Left kidney (tissue), 2 donors: Measurements from ENCODE around the gene KLC1. TPM values are rescaled to one million over a fixed set of nuclear protein-coding genes. Genes with fewer than 3 reads are reported as not detected.

Source experiments
- DNase-seq: peaks from one replicate; pipeline ENCODE4 v3.0.0-alpha.2; 2013
- polyA plus RNA-seq: library from polyadenylated mRNA; unstranded; fragments of 120-200 nt; gene quantifications from one replicate; pipeline ENCODE4 v1.2.1, GENCODE V29; 2013; ENCODE audit not compliant: insufficient read length

The KLC1 gene
- polyA plus RNA-seq, 1 donor: 138 TPM

DNA sequence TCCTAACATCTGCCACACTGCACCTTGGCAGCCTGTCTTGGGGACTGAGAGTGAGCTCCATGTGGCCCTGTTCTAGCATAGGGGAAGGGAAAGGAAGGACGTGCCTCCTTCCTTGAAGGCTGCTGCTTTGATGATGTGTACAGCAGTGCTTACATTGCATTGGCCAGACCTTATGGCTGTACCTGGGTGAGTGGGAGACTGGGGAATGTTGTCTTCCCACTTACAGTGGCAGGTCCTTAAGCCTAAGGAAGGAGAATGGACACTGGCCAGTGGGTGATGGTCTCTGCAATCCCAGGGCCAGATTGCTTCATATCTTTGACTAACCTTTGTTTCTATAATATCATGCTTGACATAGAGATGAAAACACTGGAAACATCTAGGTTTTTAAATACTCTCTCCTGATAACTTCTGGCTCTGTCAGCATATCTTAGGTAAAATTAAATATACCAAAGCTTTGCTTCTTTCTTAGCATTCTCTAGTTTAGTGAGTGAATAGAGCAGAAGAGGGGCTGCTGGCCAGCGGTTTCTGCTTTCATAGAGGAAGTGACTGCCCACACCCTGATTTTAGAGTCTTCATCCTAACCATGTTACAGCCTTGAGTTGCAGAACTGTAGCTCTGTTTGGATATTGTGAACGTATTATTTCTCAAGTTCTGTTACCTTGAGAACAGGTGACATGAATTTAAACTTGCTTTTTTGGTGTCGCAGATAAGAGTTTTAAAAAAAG, 27.2 kb downstream of the KLC1 start:
- no peak for DNase-seq

DNA sequence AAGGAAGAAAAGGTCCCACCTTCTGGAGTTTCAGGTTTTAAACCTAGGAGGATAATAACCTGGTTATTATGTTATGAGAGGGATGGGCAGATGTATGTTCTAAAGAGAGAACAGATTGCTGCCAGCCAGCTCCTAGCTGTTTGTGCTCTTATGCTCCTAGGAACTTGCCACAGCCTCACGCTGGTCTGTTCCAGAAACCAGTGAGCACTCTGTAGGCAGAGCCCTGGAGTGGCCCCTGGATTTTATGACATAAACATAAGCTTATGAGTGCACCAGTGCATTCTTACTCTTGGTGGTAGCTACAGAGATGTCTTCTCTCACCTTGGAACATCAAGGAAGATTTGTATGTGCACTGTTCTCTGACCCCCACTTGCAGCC, 27.7 kb downstream of the KLC1 start:
- DNase-seq: no peak

DNA sequence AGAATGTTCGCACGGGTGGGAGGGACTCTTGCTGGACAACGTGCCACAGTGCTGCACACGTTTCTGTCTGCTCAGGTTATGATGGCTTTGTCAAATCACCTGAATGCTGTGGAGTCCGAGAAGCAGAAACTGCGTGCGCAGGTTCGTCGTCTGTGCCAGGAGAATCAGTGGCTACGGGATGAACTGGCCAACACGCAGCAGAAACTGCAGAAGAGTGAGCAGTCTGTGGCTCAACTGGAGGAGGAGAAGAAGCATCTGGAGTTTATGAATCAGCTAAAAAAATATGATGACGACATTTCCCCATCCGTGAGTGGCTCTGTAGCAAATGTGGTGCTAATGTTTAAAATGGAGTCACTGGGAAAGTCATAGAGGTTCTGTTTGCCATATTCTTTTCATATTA, 28.5 kb downstream of the KLC1 start:
- DNase-seq: no peak

DNA sequence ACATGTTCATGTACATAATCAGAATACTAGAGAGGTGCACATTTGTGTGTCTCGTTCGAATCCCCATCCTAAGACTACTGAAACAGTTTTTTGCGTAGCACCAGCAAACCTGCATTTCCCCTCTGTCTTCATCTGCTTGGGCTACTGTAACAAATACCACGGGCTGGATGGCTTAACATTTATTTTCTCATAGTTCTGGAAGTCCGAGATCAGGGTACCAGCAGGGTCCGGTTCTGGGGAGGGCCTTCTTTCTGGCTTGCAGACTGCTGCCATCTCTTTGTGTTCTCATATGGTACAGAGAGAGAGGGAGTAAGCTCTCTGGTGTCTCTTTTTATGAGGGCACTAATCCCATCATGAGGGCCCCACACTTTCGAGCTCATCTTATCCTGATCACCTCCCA, 30.6 kb downstream of the KLC1 start:
- DNase-seq: no peak

DNA sequence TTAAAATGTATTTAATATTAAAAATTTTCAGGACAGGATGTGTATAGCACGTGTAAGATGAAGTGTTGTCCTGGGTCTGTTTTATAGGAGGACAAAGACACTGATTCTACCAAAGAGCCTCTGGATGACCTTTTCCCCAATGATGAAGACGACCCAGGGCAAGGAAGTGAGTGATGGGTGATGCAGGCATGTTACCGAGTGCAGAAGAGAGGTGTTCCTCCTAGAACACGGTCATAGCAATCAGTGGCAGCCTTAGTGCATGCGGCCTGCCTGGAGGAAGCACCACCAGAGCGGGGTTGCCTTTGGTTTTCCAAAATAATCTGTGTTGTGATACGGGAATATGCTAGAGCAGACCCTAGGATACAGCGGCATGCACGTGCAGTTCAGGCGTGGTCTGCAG, 33.0 kb downstream of the KLC1 start:
- DNase-seq: no peak

DNA sequence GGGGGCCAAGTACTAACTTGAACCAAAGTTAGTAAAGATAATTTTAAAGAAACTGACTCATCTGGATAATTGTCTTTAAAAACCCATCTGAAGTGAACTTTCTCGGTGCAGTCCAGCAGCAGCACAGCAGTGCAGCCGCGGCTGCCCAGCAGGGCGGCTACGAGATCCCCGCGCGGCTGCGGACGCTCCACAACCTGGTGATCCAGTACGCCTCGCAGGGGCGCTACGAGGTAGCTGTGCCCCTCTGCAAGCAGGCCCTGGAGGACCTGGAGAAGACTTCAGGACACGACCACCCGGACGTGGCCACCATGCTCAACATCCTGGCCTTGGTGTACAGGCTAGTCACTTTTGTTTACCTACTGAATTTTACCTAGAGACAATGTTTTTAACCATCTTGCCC, 33.6 kb downstream of the KLC1 start:
- no peak for DNase-seq

DNA sequence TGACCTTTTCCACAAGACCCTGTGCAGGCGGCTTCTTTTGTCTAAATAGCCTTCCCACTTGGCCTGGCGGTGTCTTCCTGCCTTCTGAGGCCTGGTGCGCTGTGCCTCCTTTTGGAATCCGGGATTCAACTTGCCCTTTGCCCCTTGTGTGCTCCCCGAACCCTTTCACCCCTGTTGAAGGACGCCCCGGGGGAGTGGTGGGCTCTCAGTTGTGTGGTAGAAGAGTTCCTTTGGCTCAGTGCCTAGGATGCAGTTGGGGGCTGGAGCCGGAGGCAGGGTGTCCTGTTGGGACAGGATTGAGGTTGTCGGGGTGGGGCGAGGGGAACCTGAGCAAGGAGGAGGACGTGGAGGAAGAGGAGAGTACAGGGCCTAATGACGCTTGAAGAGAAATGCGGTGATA, 34.5 kb downstream of the KLC1 start:
- DNase-seq: no peak

DNA sequence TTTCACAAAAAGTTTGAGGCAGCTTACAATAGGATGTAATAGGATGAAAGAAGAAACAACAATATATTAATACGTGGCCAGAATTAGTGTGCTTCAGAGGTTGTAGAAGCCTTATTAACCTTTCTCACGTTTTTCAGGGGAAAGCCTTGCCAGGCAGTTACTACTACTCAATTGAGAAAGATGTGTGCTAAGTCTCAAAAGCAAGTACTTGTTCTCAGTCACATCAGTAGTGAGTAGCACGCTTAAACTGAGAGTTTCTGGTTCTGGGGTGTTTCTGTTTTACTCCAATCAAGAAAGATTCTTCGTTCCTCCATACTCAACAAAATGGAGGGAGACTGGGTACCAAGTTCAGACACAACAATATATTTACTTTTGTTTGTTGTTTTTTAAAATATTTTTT, 38.7 kb downstream of the KLC1 start:
- no peak for DNase-seq

DNA sequence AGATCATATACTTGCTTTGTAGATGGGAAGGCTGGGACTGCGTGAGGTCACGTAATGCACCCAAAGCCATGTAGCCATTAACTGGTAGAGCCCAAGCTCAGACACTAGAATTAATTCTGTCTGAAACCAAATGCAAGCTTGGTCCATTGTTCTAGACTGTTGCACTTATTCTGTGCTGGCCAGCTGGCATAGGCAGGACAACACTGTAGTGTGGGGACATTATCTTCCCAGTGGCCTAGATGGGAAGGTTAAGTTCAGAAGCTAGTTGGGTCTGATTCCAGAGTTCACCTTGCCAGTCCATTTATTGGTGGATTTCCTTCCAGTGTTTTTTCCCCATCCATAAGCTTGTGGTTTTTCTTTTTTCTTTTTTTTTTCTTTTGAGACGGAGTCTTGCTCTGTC, 39.1 kb downstream of the KLC1 start:
- no peak for DNase-seq

DNA sequence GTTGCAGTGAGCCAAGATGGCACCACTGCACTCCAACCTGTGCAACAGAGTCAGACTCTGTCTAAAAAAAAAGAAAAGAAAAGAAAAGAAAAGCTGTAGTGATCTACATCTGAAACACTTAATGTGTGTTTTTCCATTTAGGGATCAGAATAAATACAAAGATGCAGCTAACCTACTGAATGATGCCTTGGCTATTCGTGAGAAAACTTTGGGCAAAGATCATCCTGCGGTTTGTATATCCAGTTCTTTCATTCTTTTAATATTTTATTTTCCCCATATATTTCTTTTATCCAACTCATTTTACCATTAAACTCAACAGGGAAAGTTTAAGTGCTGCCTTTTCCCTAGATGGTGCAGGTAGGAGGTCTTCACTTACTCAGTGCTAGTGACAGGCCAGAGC, 40.4 kb downstream of the KLC1 start:
- no peak for DNase-seq

DNA sequence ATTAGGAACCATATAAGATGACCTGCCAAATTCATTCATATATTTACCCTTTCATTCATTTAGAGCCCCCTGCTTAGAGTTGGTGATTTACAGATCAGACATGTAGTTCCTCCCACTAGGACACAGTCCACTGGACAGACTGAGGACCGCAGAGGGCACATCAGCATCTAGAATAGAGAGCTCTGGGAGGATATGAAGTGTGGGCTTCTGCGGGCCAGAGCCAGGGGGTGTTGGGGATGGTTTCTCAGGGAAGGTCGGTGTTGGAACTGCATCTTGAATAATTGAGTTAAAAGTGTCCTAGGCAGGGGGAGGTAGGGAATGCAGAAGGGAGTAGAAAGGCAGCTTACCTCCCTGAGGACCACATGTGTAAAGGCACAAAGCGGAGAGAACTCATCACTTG, 42.9 kb downstream of the KLC1 start:
- DNase-seq: peak; percentile 24

DNA sequence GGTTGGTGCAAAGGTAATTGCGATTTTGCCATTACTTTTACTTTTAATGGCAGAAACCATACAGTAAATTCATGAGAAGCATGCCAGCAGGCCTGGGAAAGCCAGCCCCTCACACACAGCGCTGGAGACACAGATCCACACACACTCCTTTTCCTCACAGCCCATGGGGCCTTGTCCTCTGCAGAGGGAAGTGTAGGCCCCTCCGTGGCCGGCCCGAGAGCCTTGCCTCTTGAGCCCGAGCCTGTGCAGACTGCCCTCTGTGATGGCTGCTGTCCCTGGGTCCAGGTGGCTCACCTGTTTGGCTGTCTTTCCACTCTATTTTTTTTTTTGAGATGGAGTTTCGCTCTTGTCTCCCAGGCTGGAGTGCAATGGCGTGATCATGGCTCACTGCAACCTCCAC, 46.9 kb downstream of the KLC1 start:
- DNase-seq: no peak

DNA sequence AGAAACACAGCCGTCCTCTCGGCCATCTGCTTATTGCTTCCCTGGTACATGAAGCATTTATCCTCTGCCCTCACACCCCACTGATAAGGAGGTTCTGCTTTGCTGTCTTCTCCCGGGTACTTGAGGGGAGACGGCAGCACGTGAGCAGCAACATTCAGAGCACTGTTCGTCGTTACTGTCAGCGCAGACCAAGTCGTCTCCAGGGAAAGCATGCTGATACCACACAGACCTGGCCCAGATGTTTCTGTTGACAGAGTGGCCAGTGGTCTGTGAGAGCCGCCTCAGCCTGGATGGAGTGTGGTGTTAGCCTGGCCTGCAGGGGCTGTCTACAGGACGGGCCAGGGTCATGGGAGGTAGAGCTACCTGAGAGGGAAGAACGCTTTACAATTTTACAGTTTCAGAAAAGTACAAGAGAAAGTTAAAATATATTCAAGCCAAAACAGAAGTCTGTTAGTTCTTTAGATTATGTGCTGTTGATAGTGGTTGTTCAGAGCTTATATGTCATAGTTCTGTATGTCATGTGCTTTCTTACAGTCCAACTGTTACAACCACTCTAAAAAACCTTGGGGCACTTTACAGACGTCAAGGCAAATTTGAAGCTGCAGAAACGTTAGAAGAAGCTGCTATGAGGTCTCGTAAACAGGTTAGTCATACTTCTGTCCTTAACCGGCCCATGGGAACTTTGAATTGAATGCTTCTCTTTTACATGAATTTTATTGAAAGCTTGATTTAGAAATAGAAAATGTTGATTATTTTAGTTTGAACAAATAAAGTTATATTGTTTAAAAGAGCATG, 48.1 kb downstream of the KLC1 start:
- DNase-seq: no peak

DNA sequence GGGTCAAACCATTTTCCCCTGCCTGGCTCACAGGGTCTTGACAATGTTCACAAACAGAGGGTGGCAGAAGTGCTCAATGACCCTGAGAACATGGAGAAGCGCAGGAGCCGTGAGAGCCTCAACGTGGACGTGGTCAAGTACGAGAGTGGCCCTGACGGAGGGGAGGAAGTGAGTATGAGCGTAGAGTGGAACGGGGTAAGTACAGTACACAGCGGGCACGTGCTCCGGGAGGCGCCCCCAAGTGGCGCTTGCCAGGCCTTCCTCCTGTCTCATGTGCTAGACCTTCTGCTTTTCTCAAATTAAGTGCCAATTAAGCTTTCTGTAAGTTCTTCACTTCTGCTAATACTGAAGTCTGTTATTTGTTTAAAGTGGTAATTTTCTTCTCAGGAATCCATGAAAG, 50.3 kb downstream of the KLC1 start:
- DNase-seq: no peak

DNA sequence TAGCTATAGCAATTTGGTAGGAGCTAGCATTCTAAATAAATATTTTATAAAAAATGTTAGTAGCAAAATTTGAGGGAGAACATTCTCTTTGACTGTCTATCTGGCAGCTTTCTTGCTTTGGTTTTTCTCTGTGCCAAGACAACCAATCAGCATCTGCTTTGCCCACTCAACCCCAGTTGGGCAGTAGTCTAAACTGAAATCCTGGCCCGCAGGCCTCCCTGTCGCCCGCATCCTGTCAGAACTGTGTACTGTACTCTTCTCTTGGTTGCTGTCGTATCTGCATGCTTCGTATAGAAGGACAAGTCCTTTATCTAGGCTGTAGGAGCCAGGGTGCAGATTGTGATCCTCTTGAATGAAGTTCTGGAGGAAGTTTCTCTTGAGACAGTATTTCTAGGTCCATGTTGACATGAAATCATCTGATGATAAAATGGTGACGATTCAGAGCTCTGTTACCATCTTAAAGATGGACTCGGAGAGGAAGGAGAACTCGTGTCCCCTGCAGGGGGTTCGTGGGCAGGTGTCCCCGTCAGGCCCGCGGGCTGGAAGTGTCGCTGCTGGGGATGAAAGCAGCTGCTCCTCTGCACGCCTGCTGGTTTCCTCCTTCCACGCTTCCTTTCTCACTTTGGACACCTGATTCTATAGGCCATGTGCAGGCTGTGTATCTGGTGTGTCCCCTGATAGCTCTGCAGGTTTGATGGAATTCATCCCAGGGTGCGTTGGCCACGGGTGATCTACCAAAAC, 51.6 kb downstream of the KLC1 start:
- no peak for DNase-seq

DNA sequence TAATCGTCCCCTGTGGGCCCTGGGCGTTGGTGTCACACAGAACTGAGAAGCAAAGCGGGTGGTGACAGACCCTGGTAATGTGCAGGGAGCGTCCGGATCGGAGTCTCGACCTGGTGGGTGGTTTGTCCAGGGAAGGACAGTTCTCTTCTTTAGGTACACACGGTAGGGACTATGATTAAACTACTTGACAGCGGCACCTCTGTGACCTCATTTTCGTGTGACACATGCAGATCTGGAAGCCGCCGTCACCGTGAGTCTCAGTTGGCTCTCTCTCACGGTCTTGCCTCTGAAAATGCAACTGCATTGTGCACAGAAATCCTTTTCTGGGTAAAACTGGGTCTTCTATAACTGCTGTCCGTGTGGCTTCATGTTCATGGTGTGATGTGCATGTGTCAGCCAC, 54.1 kb downstream of the KLC1 start:
- DNase-seq: no peak

DNA sequence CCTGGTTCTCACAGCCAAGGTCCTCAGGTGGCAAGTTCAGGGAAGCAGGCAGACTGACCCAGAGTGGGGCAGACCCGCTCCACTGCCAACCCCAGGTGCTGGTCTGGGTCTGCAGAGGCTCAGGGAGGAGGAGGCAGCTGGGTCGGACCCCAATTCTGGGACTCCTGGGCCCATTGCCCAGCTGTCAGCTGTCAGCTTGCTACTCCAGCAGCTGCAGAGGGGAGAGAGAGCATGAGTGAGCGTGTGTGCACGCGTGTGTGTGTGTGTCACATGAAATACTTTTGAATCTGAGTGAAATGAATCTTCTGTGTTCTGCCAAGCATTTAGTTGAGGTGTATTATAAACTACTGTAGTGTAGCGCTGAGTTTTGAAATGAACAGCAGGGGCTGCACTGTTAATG, 55.5 kb downstream of the KLC1 start:
- no peak for DNase-seq

DNA sequence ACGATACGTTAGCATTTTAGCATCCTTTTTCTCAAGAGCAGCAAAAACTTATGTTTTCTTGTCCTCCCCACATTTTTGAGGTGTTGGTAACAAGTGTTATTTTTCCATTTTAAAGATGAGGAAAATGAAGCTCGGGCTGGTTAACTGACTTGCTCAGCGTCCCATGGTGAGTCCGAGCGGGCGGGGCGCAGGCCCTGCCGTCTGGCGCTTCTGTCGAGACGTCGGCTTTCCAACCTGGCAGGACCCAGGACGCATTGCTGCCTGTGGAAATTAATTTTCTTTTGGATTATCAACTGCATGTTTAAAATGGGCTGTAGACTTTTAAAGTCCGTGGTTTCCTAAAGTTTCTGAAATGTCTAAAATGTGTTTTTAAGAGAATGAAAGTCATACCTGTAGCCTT, 55.9 kb downstream of the KLC1 start:
- no peak for DNase-seq

DNA sequence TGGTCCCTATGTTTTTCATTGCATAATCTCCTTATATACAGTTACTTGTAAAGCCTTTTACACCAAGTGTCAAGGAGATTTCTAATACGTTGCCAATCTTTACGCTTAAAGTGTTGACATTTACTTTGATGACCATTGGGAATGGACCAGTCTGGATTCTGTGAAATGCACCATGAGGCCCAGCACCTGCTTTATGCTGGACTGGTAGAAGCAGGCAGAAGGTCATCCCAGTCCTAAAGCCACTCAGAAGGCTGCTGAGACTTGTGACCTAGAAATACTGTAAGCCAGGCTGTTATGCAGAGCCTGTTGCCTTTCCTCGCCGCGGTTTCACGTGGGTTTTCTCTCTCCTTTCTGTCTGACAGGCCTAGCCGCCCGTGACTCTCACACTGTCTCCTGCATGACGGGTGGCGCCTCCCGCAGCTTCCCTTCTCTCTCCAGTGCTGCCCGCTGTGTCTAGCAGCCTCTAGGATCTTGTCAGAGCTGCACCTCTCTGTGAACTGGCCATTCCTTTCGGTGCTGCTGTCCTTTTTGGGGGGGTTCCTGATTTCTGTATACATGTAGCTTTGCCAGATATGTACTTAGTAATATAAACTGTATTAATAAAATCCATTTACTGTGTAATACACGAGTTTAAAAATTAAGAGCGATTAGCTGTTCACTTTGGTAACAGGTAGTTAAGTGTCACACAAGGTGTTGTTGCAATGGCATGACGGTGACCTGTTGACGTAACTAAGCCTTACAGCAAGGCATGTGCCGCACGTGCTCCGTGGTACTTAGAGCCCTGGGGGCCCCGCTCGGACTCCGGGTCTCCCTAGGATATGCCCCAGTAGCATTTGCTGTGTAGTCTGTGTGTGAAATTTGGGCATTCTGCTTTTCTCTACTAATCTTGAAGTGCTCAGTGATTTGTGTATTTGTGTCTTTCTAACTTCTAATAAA, 56.5 kb downstream of the KLC1 start:
- DNase-seq: no peak

DNA sequence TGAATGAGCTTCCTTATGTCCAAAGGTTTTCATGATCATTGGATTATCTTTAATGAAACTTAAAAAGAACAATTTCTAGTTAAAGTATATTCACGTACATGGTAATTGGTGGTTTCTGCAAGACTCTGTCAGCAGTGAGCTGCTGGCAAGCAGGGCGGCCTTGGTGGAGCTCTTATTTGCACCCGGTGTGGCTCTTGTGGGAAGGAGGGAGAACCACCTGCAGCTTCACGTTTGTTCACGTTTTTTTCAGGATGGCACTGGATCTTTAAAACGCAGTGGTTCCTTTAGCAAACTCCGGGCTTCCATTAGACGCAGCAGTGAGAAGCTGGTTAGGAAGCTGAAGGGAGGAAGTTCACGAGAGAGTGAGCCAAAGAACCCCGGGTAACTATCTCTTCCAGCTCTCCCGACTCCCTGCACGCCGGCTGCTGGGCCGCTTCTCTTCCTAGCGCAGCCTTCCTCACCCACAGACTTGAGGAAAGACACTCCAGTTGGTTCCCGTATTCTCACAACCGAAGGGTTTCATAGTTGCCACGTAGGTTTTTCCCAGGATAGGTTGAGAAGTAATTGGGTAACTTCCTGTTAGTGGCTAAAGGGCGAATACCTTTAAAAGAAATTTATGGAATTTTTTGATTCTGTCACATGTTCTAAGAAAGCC, 57.9 kb downstream of the KLC1 start:
- no peak for DNase-seq

DNA sequence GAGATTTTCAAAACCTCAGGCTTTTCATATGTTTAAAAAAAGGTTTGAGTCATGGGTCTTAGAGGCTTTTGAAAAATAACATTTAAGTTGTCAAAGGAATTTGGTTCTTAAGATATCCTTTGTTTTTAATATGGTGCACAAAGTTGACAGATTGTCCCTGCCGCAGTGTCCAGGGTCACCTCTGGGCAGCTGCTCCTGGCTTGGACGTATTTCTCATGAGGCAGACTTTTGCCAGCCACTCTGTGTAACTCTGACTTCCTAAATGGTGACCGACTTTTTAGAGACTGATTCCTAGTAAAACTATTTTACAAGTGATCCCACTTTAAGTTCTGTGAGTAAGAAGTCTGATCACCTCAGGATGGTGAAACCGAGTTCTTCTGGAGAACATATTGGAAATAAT, 58.7 kb downstream of the KLC1 start:
- no peak for DNase-seq

DNA sequence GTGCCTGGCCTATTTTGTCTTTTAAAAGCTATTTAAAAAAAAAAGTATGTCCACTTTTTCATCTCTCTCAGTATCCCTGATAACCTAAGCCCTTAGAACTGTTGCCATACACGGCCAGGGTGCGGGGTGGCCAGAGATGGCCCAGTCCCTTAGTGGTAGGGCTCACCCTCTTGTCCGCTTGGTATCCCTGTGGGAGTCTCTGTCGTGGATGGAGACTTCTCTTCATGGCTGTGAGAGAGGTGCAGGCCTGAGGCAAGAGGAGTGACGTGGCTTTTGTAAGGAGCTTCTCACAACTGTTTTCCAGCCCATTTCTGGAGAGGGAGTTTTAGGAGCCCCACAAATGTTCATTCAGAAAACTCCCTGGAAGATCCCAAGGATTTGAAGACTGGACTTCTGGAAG, 59.4 kb downstream of the KLC1 start:
- no peak for DNase-seq
